AG10803 (cell line): ENCODE data around the gene WWOX.

Experiments
- DNase-seq: peaks from one replicate; pipeline ENCODE4 v3.0.0; 2010; ENCODE audit warnings: low read depth
- H3K4me3 ChIP-seq: 2 replicates; pipeline ENCODE4 v1.5.1; 2011; ENCODE audit warnings: mild to moderate bottlenecking, low read length, control low read depth
- CTCF ChIP-seq: conservative IDR thresholded peaks from 2 replicates; pipeline ENCODE4 v1.5.1; 2011; ENCODE audit warnings: mild to moderate bottlenecking, low read length, control low read depth, inconsistent platforms

The WWOX gene

GRCh38 chr16:78788696-78789095, 689.2 kb downstream of the WWOX start:
- TF ChIP-seq CTCF = no peak
- H3K4me3 ChIP-seq = no peak overlapping the region
- DNase-seq = no peak

- no peak for DNase-seq
- no peak overlapping the region for H3K4me3 ChIP-seq
- TF ChIP-seq CTCF = no peak
Observed at GRCh38 chr16:78789561-78789960, 690.1 kb downstream of the WWOX start.

GRCh38 chr16:78791011-78791410, 691.6 kb downstream of the WWOX start:
- no peak for DNase-seq
- TF ChIP-seq CTCF = no peak
- no peak overlapping the region for H3K4me3 ChIP-seq

GRCh38 chr16:78791926-78792325, 692.5 kb downstream of the WWOX start:
- DNase-seq = no peak
- TF ChIP-seq CTCF = no peak
- H3K4me3 ChIP-seq = no peak overlapping the region

GRCh38 chr16:78792952-78793351, 693.5 kb downstream of the WWOX start:
- no peak for TF ChIP-seq CTCF
- no peak for DNase-seq
- H3K4me3 ChIP-seq = no peak overlapping the region

- H3K4me3 ChIP-seq = no peak overlapping the region
- TF ChIP-seq CTCF = no peak
- DNase-seq = no peak
Observed at GRCh38 chr16:78794581-78795250, 695.3 kb downstream of the WWOX start.

- TF ChIP-seq CTCF = no peak
- H3K4me3 ChIP-seq = no peak overlapping the region
- no peak for DNase-seq
Observed at GRCh38 chr16:78795433-78795832, 696.0 kb downstream of the WWOX start.
